Activated CD4-positive, alpha-beta T cell treated with anti-CD3 and anti-CD28 coated beads for 36 hours (primary cell): ENCODE measurements around the gene SLC23A3. TPM values are rescaled to one million over a fixed set of nuclear protein-coding genes. Genes with fewer than 3 reads are reported as not detected.

ENCODE experiments used
- total RNA-seq, 2 experiments: library from RNA; stranded (reverse); gene quantifications; one replicate each; pipeline ENCODE4 v1.2.3, GENCODE V29; 2021

Gene SLC23A3
- total RNA-seq, 2 experiments from 2014 or later, result 1.2 to 1.9 TPM

Other genes with a start within 250 kb of the SLC23A3 start
- gene CDK5R2, start 210.4 kb downstream of the SLC23A3 start, total RNA-seq, result not detected
- not detected for gene FEV, start 184.8 kb downstream of the SLC23A3 start, total RNA-seq
- not detected for gene CRYBA2, start 176.6 kb downstream of the SLC23A3 start, total RNA-seq
- not detected for gene CFAP65, start 128.5 kb downstream of the SLC23A3 start, total RNA-seq
- gene IHH, start 109.1 kb downstream of the SLC23A3 start, total RNA-seq, result under 1 TPM in 1 of 2 experiments, not detected in 1; 0.12 TPM
- 10 to 100 TPM; 20.7 to 23.8 TPM for gene NHEJ1, start 9.2 kb downstream of the SLC23A3 start, total RNA-seq
- gene CNPPD1, start 6.9 kb upstream of the SLC23A3 start, total RNA-seq, result 10 to 100 TPM; 38.7 to 41.4 TPM
- gene RETREG2, start 8.2 kb upstream of the SLC23A3 start, total RNA-seq, result 10 to 100 TPM; 58.8 to 70.1 TPM
- 10 to 100 TPM; 21.5 to 27.6 TPM for gene ZFAND2B, start 36.8 kb upstream of the SLC23A3 start, total RNA-seq
- 10 to 100 TPM; 18.2 to 21.9 TPM for gene ABCB6, start 48.9 kb upstream of the SLC23A3 start, total RNA-seq
- 10 to 100 TPM; 43.5 to 45.6 TPM for gene ATG9A, start 59.6 kb upstream of the SLC23A3 start, total RNA-seq
- 100 to 1,000 TPM; 140 to 166 TPM for gene ANKZF1, start 59.8 kb upstream of the SLC23A3 start, total RNA-seq
- 1 to 10 TPM; 2.7 to 4.2 TPM for gene GLB1L, start 75.4 kb upstream of the SLC23A3 start, total RNA-seq
- gene STK16, start 75.5 kb upstream of the SLC23A3 start, total RNA-seq, result 10 to 100 TPM; 34.3 to 35.4 TPM
- gene TUBA4B, start 83.2 kb upstream of the SLC23A3 start, total RNA-seq, result not detected
- 100 to 1,000 TPM; 210 to 369 TPM for gene TUBA4A, start 83.9 kb upstream of the SLC23A3 start, total RNA-seq
- gene DNAJB2, start 109.3 kb upstream of the SLC23A3 start, total RNA-seq, result 10 to 100 TPM; 51.8 to 62.8 TPM
- gene PTPRN, start 139.4 kb upstream of the SLC23A3 start, total RNA-seq, result under 1 TPM; 0.30 to 0.43 TPM
- gene RESP18, start 162.7 kb upstream of the SLC23A3 start, total RNA-seq, result not detected
- 10 to 100 TPM; 81.0 to 93.1 TPM for gene DNPEP, start 217.9 kb upstream of the SLC23A3 start, total RNA-seq
- not detected for gene DES, start 248.3 kb upstream of the SLC23A3 start, total RNA-seq